SK-N-SH (cell line): ENCODE measurements around the gene THYN1. TPM values are rescaled to one million over a fixed set of nuclear protein-coding genes. Genes with fewer than 3 reads are reported as not detected.

Experiments used
- CTCF ChIA-PET: fragments of 300-600, 350-600 bp; formaldehyde crosslinking; extraction: SDS; loops from one replicate; lab custom pipeline; 2021; lab: Yijun Ruan, JAX
- POLR2A ChIA-PET: fragments of 350-600 bp; sonication (Branson Sonifier 250); formaldehyde crosslinking; extraction: SDS; loops from one replicate; lab custom pipeline; 2020; ENCODE audit warnings: antibody characterized with exemption, inconsistent platforms; lab: Yijun Ruan, JAX
- DNase-seq: peaks from one replicate; pipeline ENCODE4 v3.0.0; 2012
- H2AFZ ChIP-seq: fragments of 200-600 bp; sonication (generic); 2 replicates; pipeline ENCODE4 v1.8.1; 2016; ENCODE audit warnings: antibody characterized with exemption, mild to moderate bottlenecking, low read depth
- H3F3A ChIP-seq: fragments of 200-600 bp; sonication (generic); replicated peaks from 2 replicates; pipeline ENCODE3; 2016; ENCODE audit warnings: antibody characterized with exemption, mild to moderate bottlenecking; ENCODE audit not compliant: insufficient read depth
- H3K27ac ChIP-seq, 2 experiments: fragments of 200-500 bp in 1 of 2; fragments of 200-600 bp in 1 of 2; sonication (Bioruptor generic) in 1 of 2; sonication (generic), shearing (Covaris generic) in 1 of 2; 2 replicates each; pipeline versions ENCODE4 v1.5.1 to v1.6.1; 2014 to 2016; ENCODE audit warnings: low read depth in 2 of 2, inconsistent platforms in 1 of 2, low read length in 1 of 2, mild to moderate bottlenecking in 1 of 2, mixed read lengths in 1 of 2
- H3K27me3 ChIP-seq: fragments of 200-600 bp; sonication (generic), shearing (Covaris generic); 2 replicates; pipeline ENCODE4 v1.6.1; 2016; ENCODE audit warnings: mixed run types; ENCODE audit not compliant: insufficient read depth
- H3K36me3 ChIP-seq, 2 experiments: fragments of 200-500 bp in 1 of 2; fragments of 200-600 bp in 1 of 2; sonication (Bioruptor generic) in 1 of 2; sonication (generic) in 1 of 2; replicated peaks in 1 of 2; 2 replicates each; pipeline versions ENCODE3 to v1.5.1; 2014 to 2016; ENCODE audit warnings: low read length in 1 of 2, mild to moderate bottlenecking in 1 of 2; ENCODE audit not compliant: insufficient read depth in 2 of 2, control insufficient read depth in 1 of 2
- H3K4me1 ChIP-seq, 2 experiments: fragments of 200-500 bp in 1 of 2; fragments of 200-600 bp in 1 of 2; sonication (Bioruptor generic) in 1 of 2; sonication (generic), shearing (Covaris generic) in 1 of 2; 2 replicates each; pipeline versions ENCODE4 v1.5.1 to v1.6.1; 2014 to 2016; ENCODE audit warnings: low read depth in 1 of 2, low read length in 1 of 2, mixed run types in 1 of 2; ENCODE audit not compliant: insufficient read depth in 2 of 2, control insufficient read depth in 1 of 2
- H3K4me2 ChIP-seq: fragments of 200-600 bp; sonication (generic), shearing (Covaris generic); 2 replicates; pipeline ENCODE4 v1.6.1; 2017; ENCODE audit warnings: mixed run types
- H3K4me3 ChIP-seq, 2 experiments: fragments of 200-500 bp in 1 of 2; fragments of 200-600 bp in 1 of 2; sonication (Bioruptor generic) in 1 of 2; sonication (generic), shearing (Covaris generic) in 1 of 2; 2 replicates each; pipeline versions ENCODE4 v1.5.1 to v1.8.1; 2014 to 2016; ENCODE audit warnings: low read depth in 2 of 2, inconsistent platforms in 1 of 2, low read length in 1 of 2, mild to moderate bottlenecking in 1 of 2, mixed read lengths in 1 of 2, moderate library complexity in 1 of 2
- H3K79me2 ChIP-seq: fragments of 200-600 bp; sonication (generic); 2 replicates; pipeline ENCODE4 v1.8.1; 2017; ENCODE audit warnings: mild to moderate bottlenecking; ENCODE audit not compliant: insufficient read depth
- H3K9ac ChIP-seq: fragments of 200-600 bp; sonication (generic); 2 replicates; pipeline ENCODE4 v1.6.1; 2017; ENCODE audit warnings: mixed run types
- H3K9me2 ChIP-seq: fragments of 200-600 bp; sonication (generic); 2 replicates; pipeline ENCODE4 v1.6.1; 2017; ENCODE audit warnings: mixed run types
- H3K9me3 ChIP-seq: fragments of 200-600 bp; sonication (generic); 2 replicates; pipeline ENCODE4 v1.6.1; 2017; ENCODE audit warnings: mixed run types, mild to moderate bottlenecking, moderate library complexity
- H4K20me1 ChIP-seq: fragments of 200-600 bp; sonication (generic); 2 replicates; pipeline ENCODE4 v1.6.1; 2017; ENCODE audit warnings: mild to moderate bottlenecking, mixed run types; ENCODE audit not compliant: insufficient read depth
- CHD2 ChIP-seq: fragments of 150-350 bp; IDR thresholded peaks from 2 replicates; pipeline ENCODE4 v1.6.1; 2018; ENCODE audit warnings: low read length; ENCODE audit not compliant: partially characterized antibody
- FOXM1 ChIP-seq: IDR thresholded peaks from 2 replicates; pipeline ENCODE4 v1.4.0; 2012; ENCODE audit warnings: low read depth, mild to moderate bottlenecking
- MEF2A ChIP-seq: IDR thresholded peaks from 2 replicates; pipeline ENCODE4 v1.4.0; 2012; ENCODE audit warnings: low read depth, borderline replicate concordance
- MXI1 ChIP-seq: IDR thresholded peaks from 2 replicates; pipeline ENCODE4 v1.6.1; 2012; ENCODE audit warnings: mild to moderate bottlenecking, low read depth, low read length, improper control_type of control experiment
- NFIC ChIP-seq: IDR thresholded peaks from 2 replicates; pipeline ENCODE4 v1.4.0; 2012; ENCODE audit warnings: borderline replicate concordance
- RAD21 ChIP-seq: IDR thresholded peaks from 2 replicates; pipeline ENCODE4 v1.6.1; 2012; ENCODE audit warnings: mild to moderate bottlenecking, low read length
- TCF12 ChIP-seq: IDR thresholded peaks from 2 replicates; pipeline ENCODE4 v1.4.0; 2012
- TEAD4 ChIP-seq: IDR thresholded peaks from 2 replicates; pipeline ENCODE4 v1.4.0; 2012; ENCODE audit warnings: mild to moderate bottlenecking, borderline replicate concordance; ENCODE audit not compliant: insufficient read depth
- YY1 ChIP-seq: IDR thresholded peaks from 2 replicates; pipeline ENCODE4 v1.4.0; 2012; ENCODE audit warnings: low read depth, mild to moderate bottlenecking
- polyA plus RNA-seq, 3 experiments: library from polyadenylated mRNA; depleted of rRNA; stranded (reverse); fragments of >200 nt; gene quantifications; 2 replicates each; pipeline ENCODE4 v1.2.3, GENCODE V29; 2012
- TF ChIP-seq, protein P1 (sequence below): IDR thresholded peaks from 2 replicates; pipeline ENCODE4; 2012
- TF ChIP-seq, protein P2 (sequence below): IDR thresholded peaks from 2 replicates; pipeline ENCODE4 v1.4.0; 2012; ENCODE audit warnings: low read depth, borderline replicate concordance
- TF ChIP-seq, protein P3 (sequence below): IDR thresholded peaks from 2 replicates; pipeline ENCODE4 v1.6.1; 2012; ENCODE audit warnings: mild to moderate bottlenecking, low read depth, low read length, moderate library complexity

The THYN1 gene
- polyA plus RNA-seq, 1 of the 3 experiments (the other 2 are of a cell fraction), result 61.8 TPM

DNA sequence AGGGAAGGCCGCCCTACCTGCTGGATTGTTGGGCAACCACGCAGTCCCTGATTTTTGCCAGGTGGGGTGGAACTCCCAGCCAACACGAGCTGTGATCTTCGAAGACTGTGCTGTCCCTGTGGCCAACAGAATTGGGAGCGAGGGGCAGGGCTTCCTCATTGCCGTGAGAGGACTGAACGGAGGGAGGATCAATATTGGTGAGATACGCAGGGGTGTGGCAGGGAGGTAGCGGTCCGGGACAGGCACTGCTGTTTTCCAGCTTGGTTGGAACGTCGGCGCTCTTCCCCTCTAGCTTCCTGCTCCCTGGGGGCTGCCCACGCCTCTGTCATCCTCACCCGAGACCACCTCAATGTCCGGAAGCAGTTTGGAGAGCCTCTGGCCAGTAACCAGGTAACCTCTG, 7.8 kb upstream of the THYN1 start (continued):
- TF ChIP-seq, protein P1, sequence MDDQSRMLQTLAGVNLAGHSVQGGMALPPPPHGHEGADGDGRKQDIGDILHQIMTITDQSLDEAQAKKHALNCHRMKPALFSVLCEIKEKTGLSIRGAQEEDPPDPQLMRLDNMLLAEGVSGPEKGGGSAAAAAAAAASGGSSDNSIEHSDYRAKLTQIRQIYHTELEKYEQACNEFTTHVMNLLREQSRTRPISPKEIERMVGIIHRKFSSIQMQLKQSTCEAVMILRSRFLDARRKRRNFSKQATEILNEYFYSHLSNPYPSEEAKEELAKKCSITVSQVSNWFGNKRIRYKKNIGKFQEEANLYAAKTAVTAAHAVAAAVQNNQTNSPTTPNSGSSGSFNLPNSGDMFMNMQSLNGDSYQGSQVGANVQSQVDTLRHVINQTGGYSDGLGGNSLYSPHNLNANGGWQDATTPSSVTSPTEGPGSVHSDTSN, result no peak
- TF ChIP-seq, all 33 proteins: peak for 0

DNA sequence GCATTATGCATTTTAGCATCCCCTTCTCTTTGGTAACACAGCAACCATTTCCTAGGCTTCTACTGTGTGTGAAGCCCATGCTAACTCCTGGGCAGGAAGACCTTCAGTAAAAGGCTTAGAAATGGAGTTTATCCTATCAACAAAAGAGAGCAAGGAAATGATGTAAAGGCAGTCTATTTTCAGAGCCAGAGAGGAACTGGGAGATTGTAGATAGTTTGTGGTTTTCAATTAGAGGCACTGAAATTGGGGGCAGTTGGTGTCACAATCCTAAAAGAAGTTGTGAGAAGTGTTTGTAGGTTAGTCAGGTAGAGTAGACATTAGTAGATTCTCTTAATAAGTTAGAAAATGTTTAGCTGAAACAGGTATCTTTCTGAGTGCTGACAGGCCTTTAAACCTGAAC, 7.4 kb upstream of the THYN1 start:
- CTCF ChIA-PET, result interaction anchor here (0.8 to 1.3 kb wide), 2 partner anchors 9 to 10 kb away, joined by 3 read pairs; no protein-coding TSS in a partner anchor

More for the DNA sequence above, 7.4 kb upstream of the THYN1 start:
- no peaks in the 10 kb centered on the region for H3K9me3 ChIP-seq
- no peak overlapping the region for H3K4me2 ChIP-seq
- no peak overlapping the region for H3K9ac ChIP-seq
- H3K4me1 ChIP-seq, result no peaks in the 10 kb centered on the region; a peak in 1 of 4 replicates
- H3K79me2 ChIP-seq, result peaks cover 4% of the 10 kb centered on the region; the same call in 1 of the 2 replicates
- no peaks in the 10 kb centered on the region for H4K20me1 ChIP-seq
- H3F3A ChIP-seq, result no peaks in the 10 kb centered on the region
- DNase-seq, result no peak
- no peak overlapping the region for H3K4me3 ChIP-seq
- H2AFZ ChIP-seq, result no peak overlapping the region
- no peaks in the 10 kb centered on the region for H3K9me2 ChIP-seq
- TF ChIP-seq NFIC (no peak), YY1 (no peak), TEAD4 (no peak), FOXM1 (no peak), MXI1 (no peak), MEF2A (no peak), TCF12 (no peak), RAD21 (no peak), CHD2 (no peak)
- TF ChIP-seq, protein P2, sequence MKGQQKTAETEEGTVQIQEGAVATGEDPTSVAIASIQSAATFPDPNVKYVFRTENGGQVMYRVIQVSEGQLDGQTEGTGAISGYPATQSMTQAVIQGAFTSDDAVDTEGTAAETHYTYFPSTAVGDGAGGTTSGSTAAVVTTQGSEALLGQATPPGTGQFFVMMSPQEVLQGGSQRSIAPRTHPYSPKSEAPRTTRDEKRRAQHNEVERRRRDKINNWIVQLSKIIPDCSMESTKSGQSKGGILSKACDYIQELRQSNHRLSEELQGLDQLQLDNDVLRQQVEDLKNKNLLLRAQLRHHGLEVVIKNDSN, result no peak
- TF ChIP-seq, protein P3, sequence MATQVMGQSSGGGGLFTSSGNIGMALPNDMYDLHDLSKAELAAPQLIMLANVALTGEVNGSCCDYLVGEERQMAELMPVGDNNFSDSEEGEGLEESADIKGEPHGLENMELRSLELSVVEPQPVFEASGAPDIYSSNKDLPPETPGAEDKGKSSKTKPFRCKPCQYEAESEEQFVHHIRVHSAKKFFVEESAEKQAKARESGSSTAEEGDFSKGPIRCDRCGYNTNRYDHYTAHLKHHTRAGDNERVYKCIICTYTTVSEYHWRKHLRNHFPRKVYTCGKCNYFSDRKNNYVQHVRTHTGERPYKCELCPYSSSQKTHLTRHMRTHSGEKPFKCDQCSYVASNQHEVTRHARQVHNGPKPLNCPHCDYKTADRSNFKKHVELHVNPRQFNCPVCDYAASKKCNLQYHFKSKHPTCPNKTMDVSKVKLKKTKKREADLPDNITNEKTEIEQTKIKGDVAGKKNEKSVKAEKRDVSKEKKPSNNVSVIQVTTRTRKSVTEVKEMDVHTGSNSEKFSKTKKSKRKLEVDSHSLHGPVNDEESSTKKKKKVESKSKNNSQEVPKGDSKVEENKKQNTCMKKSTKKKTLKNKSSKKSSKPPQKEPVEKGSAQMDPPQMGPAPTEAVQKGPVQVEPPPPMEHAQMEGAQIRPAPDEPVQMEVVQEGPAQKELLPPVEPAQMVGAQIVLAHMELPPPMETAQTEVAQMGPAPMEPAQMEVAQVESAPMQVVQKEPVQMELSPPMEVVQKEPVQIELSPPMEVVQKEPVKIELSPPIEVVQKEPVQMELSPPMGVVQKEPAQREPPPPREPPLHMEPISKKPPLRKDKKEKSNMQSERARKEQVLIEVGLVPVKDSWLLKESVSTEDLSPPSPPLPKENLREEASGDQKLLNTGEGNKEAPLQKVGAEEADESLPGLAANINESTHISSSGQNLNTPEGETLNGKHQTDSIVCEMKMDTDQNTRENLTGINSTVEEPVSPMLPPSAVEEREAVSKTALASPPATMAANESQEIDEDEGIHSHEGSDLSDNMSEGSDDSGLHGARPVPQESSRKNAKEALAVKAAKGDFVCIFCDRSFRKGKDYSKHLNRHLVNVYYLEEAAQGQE, result no peak
- TF ChIP-seq, protein P1, result no peak
- peaks cover 8 to 60% of the 10 kb centered on the region in 2 experiments for H3K36me3 ChIP-seq
- POLR2A ChIA-PET, result no interaction called here
- H3K27me3 ChIP-seq, result no peaks in the 10 kb centered on the region
- no peak overlapping the region for H3K27ac ChIP-seq
